ENCODE data around the gene DHX30. TPM values are rescaled to one million over a fixed set of nuclear protein-coding genes. Genes with fewer than 3 reads are reported as not detected.

DHX30 gene
- total RNA-seq, 1 donor from 2014 or later: 48.3 TPM

- intact Hi-C loops (cut with DNase I): no loop called here
- no peak for DNase-seq (ENCODE audit: low spot score)
These were observed 96.7 kb downstream of the DHX30 start for GRCh38 chr3:47899495-47900108.

Small RNA genes lying within 50 kb of the gene (microRNA-seq; reads per million reads assigned to microRNA genes)
- 16.0 reads per million, percentile 33 among the genes with 10 or more reads in this experiment for gene MIR1226

Other genes starting within 250 kb of the DHX30 start
- 0.32 TPM for gene CSPG5, start 224.3 kb upstream of the DHX30 start, total RNA-seq
- gene SMARCC1, start 21.2 kb upstream of the DHX30 start, total RNA-seq: 31.7 TPM
- gene MAP4, start 213.3 kb downstream of the DHX30 start, total RNA-seq: 1,491 TPM